Measurements from ENCODE around the gene CDH23.

CDH23 gene

DNA sequence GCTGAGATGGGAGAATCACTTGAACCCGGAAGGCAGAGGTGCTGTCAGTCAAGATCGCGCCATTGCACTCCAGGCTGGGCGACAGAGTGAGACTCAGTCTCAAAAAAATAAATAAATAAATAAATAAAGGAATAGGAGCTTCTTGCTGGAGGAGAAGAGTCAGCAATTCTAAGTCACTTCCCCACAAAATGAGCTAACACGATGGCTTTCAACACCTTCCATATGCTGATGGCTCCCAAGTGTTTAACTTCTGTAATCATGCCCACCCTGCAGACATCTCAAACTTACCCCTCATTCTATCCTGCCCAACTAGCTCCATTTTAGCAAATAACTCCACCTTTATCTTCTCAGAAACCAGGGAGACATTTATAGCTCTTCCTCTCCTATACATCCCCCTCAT is 433.2 kb downstream of the CDH23 start:
- DNase-seq = no peak

GRCh38 chr10:71830726-71831125 is 434.0 kb downstream of the CDH23 start:
- DNase-seq = no peak

DNA sequence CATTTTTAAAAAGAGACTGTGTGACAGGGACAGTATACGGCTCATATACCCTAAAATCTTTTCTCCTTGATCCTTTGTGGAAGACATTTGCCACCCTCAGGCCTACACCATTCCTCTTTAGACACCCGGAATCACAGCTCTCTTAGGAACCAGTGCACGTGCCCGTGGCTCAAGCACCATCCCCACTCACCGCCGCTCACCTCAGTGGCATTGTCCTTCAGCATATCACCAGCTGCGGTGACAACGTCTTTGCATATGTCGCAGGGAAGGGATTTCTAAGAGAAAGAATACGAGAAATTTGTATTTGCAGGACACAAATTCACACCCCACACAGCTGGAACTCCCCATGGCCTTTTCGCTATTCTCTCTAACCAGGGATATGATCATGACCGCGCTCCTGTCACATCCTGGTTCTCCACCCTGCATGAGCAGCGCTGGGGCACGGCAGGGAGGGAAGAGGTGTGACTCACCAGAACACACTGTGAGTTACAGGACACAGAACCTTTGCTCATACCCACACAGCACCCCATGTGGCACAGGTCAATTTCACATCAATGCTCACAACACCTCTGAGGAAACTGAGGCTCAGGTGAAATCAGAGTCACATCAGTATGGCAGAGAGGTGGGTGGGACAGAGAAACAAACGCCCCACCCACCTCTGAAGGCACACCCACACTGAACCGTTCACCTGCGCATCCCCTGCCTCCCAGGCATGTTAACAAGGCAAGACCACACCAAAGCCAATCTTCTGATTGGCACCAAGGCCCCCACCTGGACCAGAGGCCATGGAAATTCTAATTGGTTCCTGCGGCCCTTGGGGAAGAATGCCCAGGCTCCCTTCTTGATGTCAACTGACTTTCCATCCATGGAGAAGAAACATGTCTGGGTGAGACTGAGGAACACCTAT is 435.2 kb downstream of the CDH23 start:
- DNase-seq = no peak

GRCh38 chr10:71832967-71833366 is 436.2 kb downstream of the CDH23 start:
- DNase-seq = no peak

- DNase-seq = no peak
Measured at GRCh38 chr10:71833451-71834342, 437.0 kb downstream of the CDH23 start.

DNA sequence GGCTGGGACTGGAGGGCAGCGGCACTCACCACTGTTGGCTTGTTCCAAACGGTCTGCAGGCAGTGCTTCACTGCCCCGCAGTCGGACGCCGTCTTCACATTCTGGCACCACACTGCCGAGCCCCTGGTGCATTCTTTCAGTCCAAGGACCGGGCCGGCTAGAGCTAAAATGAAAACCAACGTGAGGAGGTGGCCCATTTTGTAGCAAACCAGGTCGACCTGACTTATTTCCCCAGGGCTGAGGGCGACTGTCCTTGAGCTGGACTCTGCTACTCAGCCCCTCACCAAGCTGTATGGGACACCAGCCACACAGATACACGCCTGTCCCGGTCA is 437.6 kb downstream of the CDH23 start:
- DNase-seq = no peak

DNA sequence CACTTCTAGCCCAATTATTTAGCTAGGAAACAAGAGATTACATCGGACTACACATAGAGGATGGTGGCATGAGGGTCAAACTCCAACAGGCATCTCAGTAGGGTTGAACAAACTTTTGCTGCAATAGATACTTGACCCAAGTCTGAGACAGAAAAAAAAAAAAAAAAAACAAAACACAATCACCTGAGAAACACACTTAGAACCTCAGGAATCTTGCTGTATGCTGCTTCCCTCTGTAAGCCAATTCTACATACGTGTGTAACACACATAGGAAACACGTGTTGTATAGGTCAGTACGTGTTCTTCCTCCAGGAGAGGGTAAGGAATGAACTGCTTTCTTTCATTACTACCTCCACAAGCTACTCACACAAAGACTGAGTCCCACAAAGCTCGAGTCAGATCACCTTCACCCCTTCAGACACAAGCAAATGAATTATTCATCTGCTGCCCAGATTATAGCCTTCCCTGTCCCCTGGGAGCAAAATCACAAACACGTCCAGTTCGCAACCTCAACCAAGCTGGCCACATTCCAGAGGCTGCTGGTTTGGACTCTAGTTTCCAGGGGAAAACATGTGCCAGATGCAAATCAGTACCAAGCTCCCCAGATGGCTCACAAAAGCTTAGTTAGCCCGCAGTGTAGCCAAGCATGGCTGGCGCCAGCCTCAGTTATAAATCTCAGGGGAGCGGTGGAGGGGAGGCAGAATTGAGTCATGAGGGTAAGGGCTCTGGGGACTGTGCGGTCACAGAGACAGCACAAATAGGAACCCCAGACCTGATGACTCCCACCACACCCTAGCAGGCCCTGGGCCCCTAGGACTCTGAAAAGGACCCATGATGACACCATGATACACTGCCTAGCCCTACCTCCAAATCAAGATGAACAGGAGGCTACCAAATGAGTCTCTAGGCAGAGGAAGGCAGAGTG is 439.2 kb downstream of the CDH23 start:
- no peak for DNase-seq

DNA sequence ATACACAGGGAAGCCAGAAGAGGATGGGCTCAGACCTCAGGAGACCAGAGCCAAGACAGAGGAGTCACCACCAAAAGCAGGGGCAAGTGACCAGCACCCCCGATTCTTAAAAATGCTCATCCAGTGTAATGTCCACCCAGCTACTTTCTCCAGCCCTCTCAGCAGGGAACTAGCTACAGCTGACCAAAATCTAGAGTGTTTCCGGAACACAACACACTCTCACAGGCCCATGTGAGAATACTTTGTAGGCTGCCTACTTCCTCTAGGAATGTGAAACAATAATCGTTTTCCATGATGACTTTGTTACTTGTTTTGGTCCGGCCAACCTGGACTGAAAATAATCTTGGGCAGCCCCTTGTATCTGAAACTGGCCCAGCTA is 439.9 kb downstream of the CDH23 start:
- no peak for DNase-seq

DNA sequence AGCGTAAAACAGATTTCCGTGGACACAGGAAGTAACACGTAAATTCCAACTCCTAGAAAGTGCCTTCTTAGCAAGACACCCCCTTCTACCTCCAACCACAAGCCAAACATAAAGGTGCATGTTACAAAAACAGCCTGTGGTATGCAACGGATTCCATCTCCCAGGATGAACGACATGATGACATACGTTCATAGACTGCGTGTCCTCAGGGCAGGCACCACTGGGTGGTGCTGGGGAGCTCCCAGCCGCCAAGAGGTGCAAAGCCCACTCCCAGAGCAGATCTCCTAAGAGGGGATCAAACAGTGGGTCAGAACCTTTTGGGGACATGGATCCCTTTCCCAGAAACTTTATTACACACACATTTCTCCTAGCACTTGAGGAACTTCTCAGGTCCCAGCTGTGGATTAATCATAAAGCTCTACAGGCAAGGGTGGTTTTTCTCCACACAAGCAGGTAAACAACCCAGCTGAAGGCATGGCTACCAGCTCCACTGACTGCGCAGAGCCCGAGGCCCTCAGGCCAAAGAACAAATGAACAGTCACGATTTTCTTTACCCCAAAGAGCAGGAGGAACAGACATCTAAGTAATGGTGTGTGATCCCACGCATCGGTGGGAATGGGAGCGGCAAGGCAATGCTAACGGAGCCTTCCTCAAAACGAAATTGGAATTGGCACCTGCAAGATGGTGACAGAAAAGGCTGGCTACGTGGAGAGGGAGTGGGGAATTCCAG is 440.5 kb downstream of the CDH23 start:
- peak; percentile 54 for DNase-seq

DNA sequence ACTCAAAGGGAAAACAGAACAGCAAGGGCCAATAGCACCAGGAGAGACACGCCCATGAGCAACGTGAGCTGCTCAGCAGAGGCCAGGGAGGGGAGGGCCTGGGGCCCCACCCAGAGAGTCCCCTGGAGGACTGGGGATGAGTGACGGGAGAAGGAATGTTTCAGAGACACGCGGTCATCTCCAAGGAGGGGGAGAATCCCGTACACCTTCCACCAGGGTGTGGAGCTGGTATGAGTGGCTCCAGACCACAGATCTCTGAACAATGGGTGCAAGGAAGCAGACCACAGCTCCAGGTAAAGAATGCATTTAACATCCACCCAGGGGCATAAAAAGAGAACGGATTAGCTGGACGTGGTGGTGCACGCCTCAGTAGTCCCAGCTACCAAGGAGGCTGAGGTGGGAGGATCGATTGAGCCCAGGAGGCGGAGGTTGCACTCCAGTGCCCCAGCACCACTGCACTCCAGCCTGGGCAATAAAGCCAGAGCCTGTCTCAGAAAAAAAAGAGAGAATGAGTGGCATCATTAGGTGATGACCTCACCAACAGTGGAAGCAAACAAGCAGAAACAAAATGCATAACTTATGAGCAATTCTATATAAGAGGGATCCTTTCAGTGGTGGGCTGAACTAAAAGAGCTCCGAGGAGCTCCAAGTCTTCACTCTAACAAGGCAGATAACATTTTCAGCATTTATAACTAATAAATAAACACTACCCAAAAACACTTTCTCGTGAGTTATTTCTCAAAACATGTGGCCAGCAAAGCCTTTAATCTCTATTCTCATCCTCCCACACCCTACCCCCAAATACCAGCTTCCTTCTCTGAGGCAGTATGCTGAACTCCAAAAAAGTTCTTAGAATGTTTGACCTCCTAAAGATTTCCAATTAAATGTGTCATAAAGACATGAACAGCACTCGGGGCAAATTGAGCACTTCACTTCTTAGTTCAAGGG is 441.8 kb downstream of the CDH23 start:
- no peak for DNase-seq

DNA sequence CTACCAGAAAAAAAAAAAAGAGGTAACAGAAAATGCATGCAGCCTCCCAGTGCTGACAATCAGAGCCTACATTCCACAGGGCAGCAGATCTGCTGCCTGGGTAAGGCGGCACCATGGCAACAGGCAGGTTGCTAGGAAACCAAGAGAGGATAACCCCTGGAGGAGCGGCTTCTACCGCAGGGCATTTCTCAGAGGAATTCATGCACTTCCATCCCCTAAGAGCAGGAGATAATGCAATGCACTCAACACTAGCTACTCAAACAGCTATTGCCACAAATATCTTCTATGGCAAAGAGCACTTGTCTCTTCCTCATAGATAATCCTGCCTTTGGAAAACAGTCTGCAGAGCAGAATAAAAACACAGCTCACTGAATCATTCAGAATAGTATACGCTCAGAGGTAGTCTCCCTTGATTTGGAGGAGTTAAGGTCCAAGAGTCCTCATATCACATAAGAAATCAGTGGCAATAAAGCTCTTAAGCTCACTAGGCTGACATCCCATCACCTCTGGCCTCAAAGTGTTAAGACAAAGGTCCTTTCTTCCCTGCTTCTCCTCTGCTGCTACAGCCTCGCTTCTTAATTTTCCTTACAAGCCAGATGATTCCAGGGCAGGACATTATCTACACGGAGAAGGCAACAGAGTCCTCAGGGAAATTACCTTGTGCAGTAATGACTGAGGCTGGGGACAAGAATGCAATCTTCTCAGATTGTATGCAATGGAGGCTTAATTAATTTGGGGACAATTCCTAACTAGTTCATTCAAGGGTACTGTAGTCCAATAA is 443.6 kb downstream of the CDH23 start:
- DNase-seq = peak; percentile 68

DNA sequence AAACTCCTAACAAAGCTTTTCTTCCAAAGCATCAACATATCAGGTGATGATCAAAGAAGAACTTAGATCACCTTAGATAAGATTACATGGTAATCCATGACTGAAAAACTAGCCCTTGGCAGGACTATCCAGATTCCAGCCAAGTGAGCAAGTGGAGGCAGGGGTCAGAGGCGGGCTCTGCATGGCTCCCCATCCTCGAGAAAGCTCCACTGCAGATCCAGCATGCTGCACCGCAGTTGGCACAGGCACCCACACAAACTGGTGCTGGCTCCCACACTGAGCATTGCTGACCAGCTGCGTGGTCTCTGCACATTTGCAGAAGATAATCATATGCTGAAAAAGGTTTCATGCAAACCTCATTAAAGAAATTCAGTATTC is 444.2 kb downstream of the CDH23 start:
- no peak for DNase-seq

- no peak for DNase-seq
Measured at GRCh38 chr10:71842422-71842821, 445.7 kb downstream of the CDH23 start.

- DNase-seq = no peak
Measured at GRCh38 chr10:71842856-71843686, 446.4 kb downstream of the CDH23 start.

DNA sequence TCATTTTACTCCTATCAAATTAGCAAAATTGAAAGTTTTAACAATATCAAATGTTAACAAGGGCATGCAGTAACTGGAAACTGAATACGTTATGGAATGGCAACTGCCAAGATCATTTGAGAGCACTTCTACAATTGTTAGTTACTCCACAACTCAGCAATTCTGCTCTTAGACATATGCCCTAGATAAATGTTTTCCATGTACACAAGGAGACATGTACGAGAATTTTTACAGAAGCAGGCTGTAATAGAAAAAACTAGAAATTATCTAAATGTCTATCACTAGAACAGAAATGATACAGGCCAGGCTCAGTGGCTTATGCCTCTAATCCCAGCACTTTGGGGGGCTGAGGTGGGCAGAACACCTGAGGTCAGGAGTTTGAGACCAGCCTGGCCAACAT is 447.4 kb downstream of the CDH23 start:
- no peak for DNase-seq

GRCh38 chr10:71844695-71845094 is 448.0 kb downstream of the CDH23 start:
- DNase-seq = no peak

- no peak for DNase-seq
Measured at GRCh38 chr10:71845410-71846405, 449.0 kb downstream of the CDH23 start.

DNA sequence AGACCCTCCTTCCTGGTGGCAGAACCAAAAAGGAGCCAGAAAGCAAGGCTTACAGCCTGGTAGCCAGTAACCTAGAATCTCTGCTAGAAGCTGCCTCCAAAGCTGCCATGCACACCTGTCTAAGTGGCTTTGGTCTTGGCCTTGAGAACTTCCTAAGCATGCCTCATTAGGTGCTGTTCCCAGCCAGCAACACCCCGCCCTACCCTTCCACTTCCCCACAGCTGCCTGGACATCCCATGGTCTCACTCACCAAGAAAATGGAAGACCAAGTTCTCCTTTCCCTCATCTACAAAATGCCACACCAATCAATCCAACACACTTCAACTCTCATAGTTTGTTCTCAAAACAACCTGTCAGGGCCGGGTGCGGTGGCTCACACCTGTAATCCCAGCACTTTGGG is 450.1 kb downstream of the CDH23 start:
- DNase-seq = no peak
